NCI-H1092 treated with DMSO at 0.1 percent for 48 hours (cell line): Measurements from ENCODE around the gene GPR15.
"Not testable (repeated sequence)": the region's sequence is repeated elsewhere in the genome, so short reads cannot be mapped to it uniquely, and the experiment has no call there.

Experiments used
- DNase-seq: peaks from one replicate; lab custom pipeline; 2025; lab: John Stamatoyannopoulos, UW

GPR15 gene

GRCh38 chr3:98558100-98558827, 26.5 kb downstream of the GPR15 start:
- no peak for DNase-seq

GRCh38 chr3:98559769-98560168, 28.0 kb downstream of the GPR15 start:
- DNase-seq: not testable (repeated sequence)

GRCh38 chr3:98560911-98561310, 29.1 kb downstream of the GPR15 start:
- DNase-seq: no peak

GRCh38 chr3:98561727-98562521, 30.1 kb downstream of the GPR15 start:
- no peak for DNase-seq

GRCh38 chr3:98563661-98564281, 32.0 kb downstream of the GPR15 start:
- no peak for DNase-seq

GRCh38 chr3:98564282-98565005, 32.7 kb downstream of the GPR15 start:
- DNase-seq: no peak

GRCh38 chr3:98565237-98565643, 33.5 kb downstream of the GPR15 start:
- DNase-seq: no peak

- DNase-seq: no peak
Measured at GRCh38 chr3:98565843-98566242, 34.1 kb downstream of the GPR15 start.

- no peak for DNase-seq
Measured at GRCh38 chr3:98567666-98568270, 36.0 kb downstream of the GPR15 start.

GRCh38 chr3:98568402-98568801, 36.6 kb downstream of the GPR15 start:
- no peak for DNase-seq

GRCh38 chr3:98573181-98573728, 41.5 kb downstream of the GPR15 start:
- DNase-seq: no peak

GRCh38 chr3:98574132-98574531, 42.4 kb downstream of the GPR15 start:
- no peak for DNase-seq

GRCh38 chr3:98577178-98577895, 45.6 kb downstream of the GPR15 start:
- DNase-seq: no peak

- no peak for DNase-seq
Measured at GRCh38 chr3:98580401-98581386, 48.9 kb downstream of the GPR15 start.

GRCh38 chr3:98581474-98581873, 49.7 kb downstream of the GPR15 start:
- no peak for DNase-seq

- no peak for DNase-seq
Measured at GRCh38 chr3:98582042-98582441, 50.3 kb downstream of the GPR15 start.

- DNase-seq: no peak
Measured at GRCh38 chr3:98583766-98584165, 52.0 kb downstream of the GPR15 start.
